GM12878 (cell line): ENCODE data around the gene MAPKAP1. TPM values are rescaled to one million over a fixed set of nuclear protein-coding genes. Genes with fewer than 3 reads are reported as not detected.

Experiments used
- ATAC-seq: fragments of 200-7000 bp; cut with Tn5 transposase; 3 replicates; pipeline ENCODE4 v1.9.1; 2020; ENCODE audit warnings: mild to moderate bottlenecking, moderate library complexity
- BruUV-seq: library from RNA; stranded (reverse); fragments of 400-500 nt; replicated peaks from 2 replicates; lab custom pipeline; 2021; lab: Mats Ljungman, UMichigan
- CTCF ChIA-PET: fragments of 300-600 bp; sonication (Branson Sonifier 250); formaldehyde crosslinking; extraction: SDS; loops from one replicate; lab custom pipeline; 2021; ENCODE audit warnings: inconsistent platforms; lab: Yijun Ruan, JAX
- POLR2A ChIA-PET: fragments of 350-600 bp; formaldehyde crosslinking; extraction: SDS; loops from one replicate; lab custom pipeline; 2021; ENCODE audit warnings: inconsistent platforms; lab: Charles Lee
- RAD21 ChIA-PET: fragments of 300-600 bp; sonication (Branson Sonifier 250); formaldehyde crosslinking; loops from one replicate; lab custom pipeline; 2023; ENCODE audit warnings: antibody characterized with exemption; ENCODE audit not compliant: unreplicated experiment; lab: Charles Lee
- SMC1A ChIA-PET: fragments of 300-600 bp; sonication (Branson Sonifier 250); formaldehyde crosslinking; loops from one replicate; lab custom pipeline; 2023; ENCODE audit not compliant: unreplicated experiment, uncharacterized antibody; lab: Charles Lee
- DNase-seq: peaks from one replicate; pipeline ENCODE4 v3.0.0-alpha.2; 2011; ENCODE audit warnings: low read depth, low spot score
- FAIRE-seq: peaks from 3 replicates; lab custom pipeline; 2011; peaks lifted over from hg19 to GRCh38; lab: Jason Lieb, UNC
- H2AFZ ChIP-seq: 2 replicates; pipeline ENCODE4 v1.6.0; 2011; ENCODE audit warnings: low read depth, low read length, control low read depth; ENCODE audit not compliant: control insufficient read depth
- H3K27ac ChIP-seq: 2 replicates; pipeline ENCODE4 v1.5.1; 2011; ENCODE audit warnings: control low read depth; ENCODE audit not compliant: control insufficient read depth, insufficient read depth
- H3K27me3 ChIP-seq, 2 experiments: replicated peaks in 1 of 2; 2 replicates each; pipeline versions ENCODE4 v1.6.0 to v1.6.1; 2011; ENCODE audit warnings: low read length in 1 of 2; ENCODE audit not compliant: control insufficient read depth in 2 of 2, insufficient read depth in 2 of 2
- H3K36me3 ChIP-seq, 2 experiments: 2 replicates each; pipeline ENCODE4 v1.5.1; 2011; ENCODE audit warnings: low read length in 1 of 2; ENCODE audit not compliant: control insufficient read depth in 2 of 2, insufficient read depth in 2 of 2
- H3K4me1 ChIP-seq: 2 replicates; pipeline ENCODE4 v1.6.1; 2011; ENCODE audit warnings: mild to moderate bottlenecking, low read length, moderate library complexity, mixed read lengths; ENCODE audit not compliant: control insufficient read depth, insufficient read depth
- H3K4me2 ChIP-seq: 2 replicates; pipeline ENCODE4 v1.6.0; 2011; ENCODE audit warnings: control low read depth; ENCODE audit not compliant: control insufficient read depth, insufficient read depth
- H3K4me3 ChIP-seq: fragments of 200-600 bp; sonication (generic); 2 replicates; pipeline ENCODE4 v1.5.1; 2016
- H3K79me2 ChIP-seq: 2 replicates; pipeline ENCODE4 v1.6.0; 2011; ENCODE audit warnings: low read length; ENCODE audit not compliant: control insufficient read depth, insufficient read depth
- H3K9ac ChIP-seq: 2 replicates; pipeline ENCODE4 v1.8.0; 2011; ENCODE audit warnings: low read length, control low read depth, mixed read lengths; ENCODE audit not compliant: control insufficient read depth, insufficient read depth
- H3K9me3 ChIP-seq: replicated peaks from 3 replicates; pipeline ENCODE4 v1.5.1; 2011; ENCODE audit warnings: mild to moderate bottlenecking, low read length; ENCODE audit not compliant: control insufficient read depth, insufficient read depth
- H4K20me1 ChIP-seq: 2 replicates; pipeline ENCODE4 v1.6.0; 2011; ENCODE audit not compliant: control insufficient read depth, insufficient read depth
- KDM1A ChIP-seq: fragments of 200-600 bp; sonication (generic); IDR thresholded peaks from 2 replicates; pipeline ENCODE4 v1.6.1; 2016; ENCODE audit warnings: borderline replicate concordance
- MYB ChIP-seq: fragments of 150-350 bp; IDR thresholded peaks from 2 replicates; pipeline ENCODE4 v1.6.1; 2014; ENCODE audit warnings: mild to moderate bottlenecking, low read depth, low read length, borderline replicate concordance
- NBN ChIP-seq: fragments of 450-650 bp; IDR thresholded peaks from 2 replicates; pipeline ENCODE4 v1.6.1; 2016
- REST ChIP-seq: IDR thresholded peaks from 2 replicates; pipeline ENCODE4 v1.6.1; 2012; ENCODE audit warnings: mild to moderate bottlenecking, low read depth, low read length
- RFX5 ChIP-seq: IDR thresholded peaks from 2 replicates; pipeline ENCODE4 v1.6.1; 2011; ENCODE audit warnings: low read depth, low read length, improper control_type of control experiment
- SMAD5 ChIP-seq: IDR thresholded peaks from 2 replicates; pipeline ENCODE4 v1.6.1; 2016; ENCODE audit warnings: antibody characterized with exemption, low read depth
- SMARCA5 ChIP-seq: fragments of 450-650 bp; IDR thresholded peaks from 2 replicates; pipeline ENCODE4 v1.6.1; 2017; ENCODE audit warnings: mild to moderate bottlenecking
- SRF ChIP-seq, 2 experiments: IDR thresholded peaks; 2 replicates each; pipeline ENCODE4 v1.6.1; 2011; ENCODE audit warnings: low read depth in 2 of 2, low read length in 2 of 2, mild to moderate bottlenecking in 1 of 2, moderate library complexity in 1 of 2
- ZNF207 ChIP-seq: fragments of 450-650 bp; IDR thresholded peaks from 2 replicates; pipeline ENCODE4 v1.6.1; 2014; ENCODE audit warnings: antibody characterized with exemption, mild to moderate bottlenecking, borderline replicate concordance
- WGBS: methylation state at CpG from one replicate; pipeline ENCODE4 v1.1.6; 2016; ENCODE audit warnings: low lambda C conversion rate; ENCODE audit not compliant: insufficient replicate concordance, insufficient coverage; ENCODE audit errors: missing lambda C conversion rate; 5-methylcytosine and 5-hydroxymethylcytosine counted together
- in situ Hi-C: fragments of 300-500 bp; cut with MboI; formaldehyde crosslinking; loops from 9 replicates; pipeline ENCODE4 v1.14.3; 2018; ENCODE audit warnings: mixed read lengths
- intact Hi-C: fragments of 100-400 bp; cut with micrococcal nuclease; formaldehyde crosslinking; loops from one replicate; pipeline ENCODE4 v1.14.2; 2022; ENCODE audit not compliant: unreplicated experiment
- polyA plus RNA-seq, 11 experiments: library from polyadenylated mRNA; depleted of rRNA in 4 of 11; unstranded in 6 of 11; stranded (reverse) in 5 of 11; fragments of >200 nt; fragmentation: Nextera tagmentation in 4 of 11; fragmentation: Illumina TruSeq in 1 of 11; extraction: Ambion mirVana in 4 of 11; extraction: Trizol in 1 of 11; gene quantifications; 1 replicate in 1 of 11; 2 replicates in 10 of 11; pipeline versions ENCODE4 v1.2.1 to v1.2.3, GENCODE V29; 2011 to 2016; ENCODE audit warnings: inconsistent platforms in 2 of 11, missing spikeins in 2 of 11, low read depth in 1 of 11
- total RNA-seq, 4 experiments: library from RNA; depleted of rRNA in 3 of 4; stranded (reverse); fragments of >200 nt in 3 of 4; fragmentation: Illumina TruSeq in 1 of 4; extraction: Trizol in 1 of 4; gene quantifications; 2 replicates each; pipeline versions ENCODE4 v1.2.1 to v1.2.3, GENCODE V29; 2013 to 2021
- TF ChIP-seq, protein P1 (sequence below): IDR thresholded peaks from 2 replicates; pipeline ENCODE4 v1.6.1; 2011; ENCODE audit warnings: mild to moderate bottlenecking, low read depth, low read length, moderate library complexity; ENCODE audit not compliant: insufficient replicate concordance
- TF ChIP-seq, protein P2 (sequence below): fragments of 450-650 bp; IDR thresholded peaks from 2 replicates; pipeline ENCODE4 v1.6.1; 2016; ENCODE audit warnings: mild to moderate bottlenecking, moderate library complexity, borderline replicate concordance

Gene MAPKAP1
- total and polyA plus RNA-seq, 10 of the 15 experiments (the other 5 are each of a cell fraction or from before 2014, with no cell fraction given), result 5.1 to 188 (median 105) TPM

DNA sequence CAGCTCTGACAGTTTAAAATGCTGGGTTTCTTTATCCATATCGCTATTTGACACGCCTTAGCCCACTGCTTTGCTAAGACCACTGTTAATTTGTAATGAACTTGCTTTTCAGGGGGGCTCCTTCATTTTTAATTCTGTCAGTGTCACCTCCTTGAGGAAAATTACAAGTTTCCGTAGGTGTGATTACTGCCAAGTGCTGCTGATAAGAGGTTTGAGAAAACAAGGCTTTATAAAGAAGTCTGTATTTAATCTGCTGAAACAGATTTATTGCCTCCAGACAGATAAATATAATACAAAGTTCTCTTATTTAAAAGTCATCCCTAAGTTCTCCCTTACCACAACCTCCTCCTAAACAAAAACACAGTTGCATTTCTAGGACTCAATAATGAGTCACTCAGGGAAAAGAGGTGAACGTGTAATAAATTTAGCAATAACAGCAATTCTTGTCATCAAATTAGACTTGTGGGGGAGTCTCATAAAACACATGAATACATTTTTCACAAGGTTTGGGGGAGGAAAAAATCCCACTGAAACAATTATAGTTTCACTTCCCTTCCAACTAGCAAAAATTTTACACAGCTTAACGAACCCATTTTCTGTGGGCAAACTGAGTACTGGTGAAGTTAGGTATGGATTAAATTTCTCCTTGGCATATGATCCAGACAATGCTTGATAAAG lies 72.8 kb downstream of the MAPKAP1 start (continued):
- TF ChIP-seq, protein P1, sequence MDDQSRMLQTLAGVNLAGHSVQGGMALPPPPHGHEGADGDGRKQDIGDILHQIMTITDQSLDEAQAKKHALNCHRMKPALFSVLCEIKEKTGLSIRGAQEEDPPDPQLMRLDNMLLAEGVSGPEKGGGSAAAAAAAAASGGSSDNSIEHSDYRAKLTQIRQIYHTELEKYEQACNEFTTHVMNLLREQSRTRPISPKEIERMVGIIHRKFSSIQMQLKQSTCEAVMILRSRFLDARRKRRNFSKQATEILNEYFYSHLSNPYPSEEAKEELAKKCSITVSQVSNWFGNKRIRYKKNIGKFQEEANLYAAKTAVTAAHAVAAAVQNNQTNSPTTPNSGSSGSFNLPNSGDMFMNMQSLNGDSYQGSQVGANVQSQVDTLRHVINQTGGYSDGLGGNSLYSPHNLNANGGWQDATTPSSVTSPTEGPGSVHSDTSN, result peak; percentile 23
- TF ChIP-seq RFX5 (no peak), SRF (IDR thresholded peaks at IDR 0.05; ENCODE audit: low read depth in 2 of 2, low read length in 2 of 2) (no peak), KDM1A (no peak), NBN (peak; percentile 52; the same call in 1 of the 2 replicates), MYB (0 out of 2 replicates have a peak, but pooled peaks have one; percentile 41)
- TF ChIP-seq, all 136 proteins: peak for 55

- SMC1A ChIA-PET, result interaction anchor here (0.7 to 14.6 kb wide), 28 partner anchors 9 to 211 kb away, joined by 3 to 251 read pairs (median 4); partner anchors contain the start of gene MAPKAP1
- no peaks in the 10 kb centered on the region for H3K9me3 ChIP-seq
- 0% methylated on average over 2 of the region's 2 CpGs for WGBS
- peaks cover 78% of the 10 kb centered on the region for H3K79me2 ChIP-seq
- BruUV-seq, result TSS peak; percentile 95
- peak overlapping the region; percentile 98 for H3K27ac ChIP-seq
- RAD21 ChIA-PET, result interaction anchor here (0.8 to 8.8 kb wide), 35 partner anchors 8 to 248 kb away, joined by 3 to 237 read pairs (median 5); partner anchors contain the start of gene MAPKAP1
- H3K4me3 ChIP-seq, result peak overlapping the region; percentile 24; the same call in 1 of the 2 replicates
- no peaks in the 10 kb centered on the region for H4K20me1 ChIP-seq
- ATAC-seq (no peak), DNase-seq (no peak), FAIRE-seq (no peak)
- peaks cover 87% of the 10 kb centered on the region for H3K4me1 ChIP-seq
- H3K9ac ChIP-seq, result peak overlapping the region; percentile 71
- H3K36me3 ChIP-seq, result no peaks in the 10 kb centered on the region; a peak in 1 of 4 replicates
- H3K4me2 ChIP-seq, result peak overlapping the region; percentile 69
- no peak overlapping the region for H2AFZ ChIP-seq
- POLR2A ChIA-PET, result interaction anchor here (0.6 to 5.4 kb wide), 17 partner anchors 13 to 197 kb away, joined by 3 to 68 read pairs (median 4); partner anchors contain the start of gene MAPKAP1
- in situ Hi-C loops, result loop anchor here (5.0 to 25.0 kb wide), 2 partner anchors 76 to 1421 kb away; no protein-coding TSS in a partner anchor
- CTCF ChIA-PET, result interaction anchor here (0.9 to 5.0 kb wide), 19 partner anchors 12 to 188 kb away, joined by 3 to 60 read pairs (median 4); no protein-coding TSS in a partner anchor
- no peaks in the 10 kb centered on the region for H3K27me3 ChIP-seq
- intact Hi-C loops, result loop anchor here (10.0 kb wide), 1 partner anchor 768 kb away; the partner anchor contains the start of genes ARPC5L and RPL35
- TF ChIP-seq SMARCA5 (peak; percentile 91), ZNF207 (peak; percentile 2; the same call in 1 of the 2 replicates), REST (no peak), SMAD5 (no peak)
- TF ChIP-seq, protein P2, sequence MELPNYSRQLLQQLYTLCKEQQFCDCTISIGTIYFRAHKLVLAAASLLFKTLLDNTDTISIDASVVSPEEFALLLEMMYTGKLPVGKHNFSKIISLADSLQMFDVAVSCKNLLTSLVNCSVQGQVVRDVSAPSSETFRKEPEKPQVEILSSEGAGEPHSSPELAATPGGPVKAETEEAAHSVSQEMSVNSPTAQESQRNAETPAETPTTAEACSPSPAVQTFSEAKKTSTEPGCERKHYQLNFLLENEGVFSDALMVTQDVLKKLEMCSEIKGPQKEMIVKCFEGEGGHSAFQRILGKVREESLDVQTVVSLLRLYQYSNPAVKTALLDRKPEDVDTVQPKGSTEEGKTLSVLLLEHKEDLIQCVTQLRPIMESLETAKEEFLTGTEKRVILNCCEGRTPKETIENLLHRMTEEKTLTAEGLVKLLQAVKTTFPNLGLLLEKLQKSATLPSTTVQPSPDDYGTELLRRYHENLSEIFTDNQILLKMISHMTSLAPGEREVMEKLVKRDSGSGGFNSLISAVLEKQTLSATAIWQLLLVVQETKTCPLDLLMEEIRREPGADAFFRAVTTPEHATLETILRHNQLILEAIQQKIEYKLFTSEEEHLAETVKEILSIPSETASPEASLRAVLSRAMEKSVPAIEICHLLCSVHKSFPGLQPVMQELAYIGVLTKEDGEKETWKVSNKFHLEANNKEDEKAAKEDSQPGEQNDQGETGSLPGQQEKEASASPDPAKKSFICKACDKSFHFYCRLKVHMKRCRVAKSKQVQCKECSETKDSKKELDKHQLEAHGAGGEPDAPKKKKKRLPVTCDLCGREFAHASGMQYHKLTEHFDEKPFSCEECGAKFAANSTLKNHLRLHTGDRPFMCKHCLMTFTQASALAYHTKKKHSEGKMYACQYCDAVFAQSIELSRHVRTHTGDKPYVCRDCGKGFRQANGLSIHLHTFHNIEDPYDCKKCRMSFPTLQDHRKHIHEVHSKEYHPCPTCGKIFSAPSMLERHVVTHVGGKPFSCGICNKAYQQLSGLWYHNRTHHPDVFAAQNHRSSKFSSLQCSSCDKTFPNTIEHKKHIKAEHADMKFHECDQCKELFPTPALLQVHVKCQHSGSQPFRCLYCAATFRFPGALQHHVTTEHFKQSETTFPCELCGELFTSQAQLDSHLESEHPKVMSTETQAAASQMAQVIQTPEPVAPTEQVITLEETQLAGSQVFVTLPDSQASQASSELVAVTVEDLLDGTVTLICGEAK, result 0 out of 2 replicates have a peak, but pooled peaks have one; percentile 43
Observed at GRCh38 chr9:125633116-125633745, 73.8 kb downstream of the MAPKAP1 start.
